Measurements from ENCODE around the gene DOCK1.

Gene DOCK1

GRCh38 chr10:127039435-127039834, 134.2 kb downstream of the DOCK1 start:
- no peak for DNase-seq (ENCODE audit: low read depth)
- H3K4me3 ChIP-seq (ENCODE audit: low read depth, low read length) = no peak overlapping the region
- TF ChIP-seq CTCF (conservative IDR thresholded peaks at IDR 0.05; ENCODE audit: low read depth, low read length) = no peak

- no peak for DNase-seq (ENCODE audit: low read depth)
- no peak overlapping the region for H3K4me3 ChIP-seq (ENCODE audit: low read depth, low read length)
- no peak for TF ChIP-seq CTCF (conservative IDR thresholded peaks at IDR 0.05; ENCODE audit: low read depth, low read length)
These were observed 135.5 kb downstream of the DOCK1 start for GRCh38 chr10:127040756-127041155.

- TF ChIP-seq CTCF (conservative IDR thresholded peaks at IDR 0.05; ENCODE audit: low read depth, low read length) = no peak
- peak; percentile 86 for DNase-seq (ENCODE audit: low read depth)
- no peak overlapping the region for H3K4me3 ChIP-seq (ENCODE audit: low read depth, low read length)
These were observed 136.3 kb downstream of the DOCK1 start for GRCh38 chr10:127041552-127041951.

- no peak overlapping the region for H3K4me3 ChIP-seq (ENCODE audit: low read depth, low read length)
- no peak for DNase-seq (ENCODE audit: low read depth)
- no peak for TF ChIP-seq CTCF (conservative IDR thresholded peaks at IDR 0.05; ENCODE audit: low read depth, low read length)
These were observed 138.1 kb downstream of the DOCK1 start for GRCh38 chr10:127043301-127043700.

GRCh38 chr10:127044186-127044585, 139.0 kb downstream of the DOCK1 start:
- H3K4me3 ChIP-seq (ENCODE audit: low read depth, low read length) = no peak overlapping the region
- no peak for DNase-seq (ENCODE audit: low read depth)
- TF ChIP-seq CTCF (conservative IDR thresholded peaks at IDR 0.05; ENCODE audit: low read depth, low read length) = no peak

- no peak overlapping the region for H3K4me3 ChIP-seq (ENCODE audit: low read depth, low read length)
- no peak for TF ChIP-seq CTCF (conservative IDR thresholded peaks at IDR 0.05; ENCODE audit: low read depth, low read length)
- DNase-seq (ENCODE audit: low read depth) = peak; percentile 77
These were observed 142.0 kb downstream of the DOCK1 start for GRCh38 chr10:127046975-127047877.

GRCh38 chr10:127047878-127048238, 142.6 kb downstream of the DOCK1 start:
- peak; percentile 34 for DNase-seq (ENCODE audit: low read depth)
- H3K4me3 ChIP-seq (ENCODE audit: low read depth, low read length) = no peak overlapping the region
- peak; percentile 11 for TF ChIP-seq CTCF (conservative IDR thresholded peaks at IDR 0.05; ENCODE audit: low read depth, low read length)

Measured in choroid plexus epithelial cell (primary cell).